ENCODE data around the gene ANXA8.
A peak's percentile ranks its signal among the peaks of the same experiment; 100 is the strongest.

The ANXA8 gene

GRCh38 chr10:47454780-47455058, 29.2 kb downstream of the ANXA8 start:
- H3K27ac Mint-ChIP-seq: peak overlapping the region; percentile 28
- H3K36me3 Mint-ChIP-seq (ENCODE audit: low read depth): no peaks in the 10 kb centered on the region
- no peak overlapping the region for H3K4me3 Mint-ChIP-seq
- peaks cover 13% of the 10 kb centered on the region for H3K4me1 Mint-ChIP-seq
- H3K9me3 Mint-ChIP-seq: no peaks in the 10 kb centered on the region
- H3K27me3 Mint-ChIP-seq (ENCODE audit: low read depth, poor library complexity): peaks cover 4% of the 10 kb centered on the region
- no peak for DNase-seq
- no peak for TF ChIP-seq CTCF (IDR thresholded peaks at IDR 0.05)

DNA sequence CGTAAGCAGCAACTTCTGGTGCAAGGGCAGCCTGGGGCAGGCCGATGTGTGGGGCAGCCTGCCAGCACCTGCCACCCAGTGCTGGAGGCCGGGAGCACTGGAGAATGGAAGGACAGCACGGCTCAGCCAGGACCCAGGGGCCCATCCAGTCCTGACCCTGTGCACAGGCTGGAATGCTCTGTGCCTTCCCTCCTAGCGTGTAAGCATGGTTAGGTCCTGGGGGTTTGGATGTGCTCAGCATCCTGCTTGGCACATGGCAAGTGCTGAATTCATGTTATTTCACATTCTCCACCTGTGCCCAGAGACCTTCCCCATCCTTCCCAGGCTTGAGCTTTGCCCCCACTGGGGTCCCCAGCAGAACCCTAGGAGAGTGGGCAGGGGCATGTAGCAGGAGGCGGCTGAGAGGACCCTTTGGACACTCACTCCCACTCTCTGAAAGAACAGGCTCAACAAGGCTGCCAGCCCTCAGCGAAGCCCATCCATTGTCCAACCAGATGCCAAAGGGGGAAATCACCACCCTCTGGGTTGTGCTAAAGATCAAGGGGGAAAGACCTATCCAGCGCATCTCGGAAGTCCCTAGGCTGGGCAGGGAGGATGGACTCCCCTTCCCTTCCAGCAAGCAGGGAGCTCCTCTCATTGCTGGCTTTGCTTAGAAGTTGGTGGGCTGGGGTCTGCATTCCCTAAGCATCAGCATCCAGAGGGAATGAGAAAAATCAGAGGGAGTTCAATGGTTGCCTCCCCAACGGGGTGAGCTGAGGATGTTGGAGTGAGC, 29.7 kb downstream of the ANXA8 start:
- no peaks in the 10 kb centered on the region for H3K36me3 Mint-ChIP-seq (ENCODE audit: low read depth)
- H3K4me3 Mint-ChIP-seq: no peak overlapping the region
- peak overlapping the region; percentile 28 for H3K27ac Mint-ChIP-seq
- H3K4me1 Mint-ChIP-seq: peaks cover 13% of the 10 kb centered on the region
- no peak for TF ChIP-seq CTCF (IDR thresholded peaks at IDR 0.05)
- peaks cover 4% of the 10 kb centered on the region for H3K27me3 Mint-ChIP-seq (ENCODE audit: low read depth, poor library complexity)
- no peak for DNase-seq
- no peaks in the 10 kb centered on the region for H3K9me3 Mint-ChIP-seq

GRCh38 chr10:47453141-47454007, 30.5 kb downstream of the ANXA8 start:
- no peak for TF ChIP-seq CTCF (IDR thresholded peaks at IDR 0.05)
- H3K4me1 Mint-ChIP-seq: peaks cover 21% of the 10 kb centered on the region
- peak overlapping the region; percentile 15 for H3K4me3 Mint-ChIP-seq
- no peaks in the 10 kb centered on the region for H3K36me3 Mint-ChIP-seq (ENCODE audit: low read depth)
- H3K27ac Mint-ChIP-seq: peak overlapping the region; percentile 28
- H3K9me3 Mint-ChIP-seq: no peaks in the 10 kb centered on the region
- DNase-seq: no peak
- H3K27me3 Mint-ChIP-seq (ENCODE audit: low read depth, poor library complexity): peaks cover 6% of the 10 kb centered on the region

- Mint-ChIP-seq H3K9me3 (no peaks in the 10 kb centered on the region), H3K4me3 (no peak overlapping the region), H3K4me1 (peaks cover 28% of the 10 kb centered on the region), H3K27me3 (ENCODE audit: low read depth, poor library complexity) (peaks cover 6% of the 10 kb centered on the region), H3K36me3 (ENCODE audit: low read depth) (no peaks in the 10 kb centered on the region), H3K27ac (no peak overlapping the region)
- DNase-seq: no peak
- no peak for TF ChIP-seq CTCF (IDR thresholded peaks at IDR 0.05)
Measured at GRCh38 chr10:47452495-47453140, 31.3 kb downstream of the ANXA8 start.

- Mint-ChIP-seq H3K9me3 (no peaks in the 10 kb centered on the region), H3K27ac (no peak overlapping the region), H3K4me3 (no peak overlapping the region), H3K36me3 (ENCODE audit: low read depth) (no peaks in the 10 kb centered on the region), H3K4me1 (peaks cover 28% of the 10 kb centered on the region), H3K27me3 (ENCODE audit: low read depth, poor library complexity) (peaks cover 6% of the 10 kb centered on the region)
- no peak for TF ChIP-seq CTCF (IDR thresholded peaks at IDR 0.05)
- no peak for DNase-seq
Measured at GRCh38 chr10:47451998-47452494, 31.9 kb downstream of the ANXA8 start.

All from nephron progenitor cell (in vitro differentiated cells).